ENCODE data around the gene EHMT1. TPM values are rescaled to one million over a fixed set of nuclear protein-coding genes. Genes with fewer than 3 reads are reported as not detected.

The EHMT1 gene
- polyA plus RNA-seq, 2 of the 4 experiments (the other 2 are of a cell fraction): 41.3 to 48.0 TPM

- WGBS (ENCODE audit: missing lambda C conversion rate): 94% methylated on average over 7 of the region's 7 CpGs
- Histone ChIP-seq H3K4me1 (peaks cover 7% of the 10 kb centered on the region; the same call in 2 of the 3 replicates), H3K4me3 (no peak overlapping the region), H3K4me2 (no peak overlapping the region), H3K27ac (no peak overlapping the region), H3K9me3 (peaks cover 16% of the 10 kb centered on the region)
- no peak for DNase-seq (ENCODE audit: low read depth in 1 of 2, low spot score in 1 of 2)
- POLR2A ChIA-PET: no interaction called here
- CTCF ChIA-PET: interaction anchor here (0.9 to 2.5 kb wide), 2 partner anchors 29 to 30 kb away, joined by 3 to 15 read pairs; no protein-coding TSS in a partner anchor
- FAIRE-seq: no peak
- no peak for ATAC-seq
- TF ChIP-seq BCL3 (IDR thresholded peaks at IDR 0.05) (no peak), JUNB (IDR thresholded peaks at IDR 0.05) (no peak), EP300 (IDR thresholded peaks at IDR 0.05) (no peak), MAFK (IDR thresholded peaks at IDR 0.05; ENCODE audit: partially characterized antibody) (no peak), MAX (IDR thresholded peaks at IDR 0.05) (no peak), TFCP2L1 (CRISPR knock-in tag; IDR thresholded peaks at IDR 0.05) (no peak), RCOR1 (IDR thresholded peaks at IDR 0.05; ENCODE audit: low read depth, low read length) (no peak)
These were observed 84.0 kb downstream of the EHMT1 start for GRCh38 chr9:137702615-137703379.

GRCh38 chr9:137703842-137704508, 85.2 kb downstream of the EHMT1 start:
- peaks cover 7% of the 10 kb centered on the region; the same call in 2 of the 3 replicates for H3K4me1 ChIP-seq
- H3K4me3 ChIP-seq: no peak overlapping the region
- no peak for TF ChIP-seq NR3C1 (IDR thresholded peaks at IDR 0.05)
- no peak for TF ChIP-seq USF2 (IDR thresholded peaks at IDR 0.05)
- no peak for TF ChIP-seq JUNB (IDR thresholded peaks at IDR 0.05)
- no peak for TF ChIP-seq GATA3 (IDR thresholded peaks at IDR 0.05; ENCODE audit: borderline replicate concordance)
- TF ChIP-seq ZFP36 (IDR thresholded peaks at IDR 0.05; ENCODE audit: borderline replicate concordance, partially characterized antibody): no peak
- no peak for TF ChIP-seq BHLHE40 (IDR thresholded peaks at IDR 0.05; ENCODE audit: low read depth, low read length)
- TF ChIP-seq FOSB (CRISPR knock-in tag; IDR thresholded peaks at IDR 0.05): no peak
- TF ChIP-seq CBX8 (IDR thresholded peaks at IDR 0.05): no peak
- no peak for TF ChIP-seq RCOR1 (IDR thresholded peaks at IDR 0.05; ENCODE audit: low read depth, low read length)
- TF ChIP-seq HOXA7 (CRISPR knock-in tag; IDR thresholded peaks at IDR 0.05): no peak
- TF ChIP-seq REST (IDR thresholded peaks at IDR 0.05): no peak
- CTCF ChIA-PET: interaction anchor here (2.5 to 3.6 kb wide), 2 partner anchors 8 to 31 kb away, joined by 15 to 16 read pairs; no protein-coding TSS in a partner anchor
- ATAC-seq (no peak), FAIRE-seq (no peak), DNase-seq (ENCODE audit: low read depth in 1 of 2, low spot score in 1 of 2) (no peak)
- POLR2A ChIA-PET: no interaction called here
- H3K27ac ChIP-seq: no peak overlapping the region
- no peak overlapping the region for H3K4me2 ChIP-seq
- 90% methylated on average over 6 of the region's 6 CpGs for WGBS (ENCODE audit: missing lambda C conversion rate)
- peaks cover 16% of the 10 kb centered on the region for H3K9me3 ChIP-seq

Measured in A549 (cell line).